ENCODE measurements around the gene RUNX2.

GRCh38 chr6:45710304-45710821 is 382.2 kb downstream of the RUNX2 start:
- TF ChIP-seq ELK4 (IDR thresholded peaks at IDR 0.05; ENCODE audit: borderline replicate concordance, low read depth, low read length) (no peak), REST (tag by site-specific recombination; IDR thresholded peaks at IDR 0.05) (no peak), ZNF639 (tag by site-specific recombination; IDR thresholded peaks at IDR 0.05) (no peak), ZNF561 (tag by site-specific recombination; IDR thresholded peaks at IDR 0.05; ENCODE audit: borderline replicate concordance) (no peak), CTCF (tag by site-specific recombination; IDR thresholded peaks at IDR 0.05) (no peak), SP3 (tag by site-specific recombination; IDR thresholded peaks at IDR 0.05) (no peak), SCRT1 (tag by site-specific recombination; IDR thresholded peaks at IDR 0.05; ENCODE audit: borderline replicate concordance) (no peak), PRDM10 (tag by site-specific recombination; IDR thresholded peaks at IDR 0.05) (peak; percentile 54), FEZF1 (tag by site-specific recombination; IDR thresholded peaks at IDR 0.05) (no peak), SETDB1 (IDR thresholded peaks at IDR 0.05; ENCODE audit: insufficient read length, low read length) (no peak), SP2 (tag by site-specific recombination; IDR thresholded peaks at IDR 0.05) (no peak), ZNF501 (tag by site-specific recombination; IDR thresholded peaks at IDR 0.05) (no peak), ZNF114 (tag by site-specific recombination; IDR thresholded peaks at IDR 0.05) (no peak)
